ENCODE results near the gene CLEC4G.
"Not testable (repeated sequence)": the region's sequence is repeated elsewhere in the genome, so short reads cannot be mapped to it uniquely, and the experiment has no call there.

The CLEC4G gene, protein sequence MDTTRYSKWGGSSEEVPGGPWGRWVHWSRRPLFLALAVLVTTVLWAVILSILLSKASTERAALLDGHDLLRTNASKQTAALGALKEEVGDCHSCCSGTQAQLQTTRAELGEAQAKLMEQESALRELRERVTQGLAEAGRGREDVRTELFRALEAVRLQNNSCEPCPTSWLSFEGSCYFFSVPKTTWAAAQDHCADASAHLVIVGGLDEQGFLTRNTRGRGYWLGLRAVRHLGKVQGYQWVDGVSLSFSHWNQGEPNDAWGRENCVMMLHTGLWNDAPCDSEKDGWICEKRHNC

DNA sequence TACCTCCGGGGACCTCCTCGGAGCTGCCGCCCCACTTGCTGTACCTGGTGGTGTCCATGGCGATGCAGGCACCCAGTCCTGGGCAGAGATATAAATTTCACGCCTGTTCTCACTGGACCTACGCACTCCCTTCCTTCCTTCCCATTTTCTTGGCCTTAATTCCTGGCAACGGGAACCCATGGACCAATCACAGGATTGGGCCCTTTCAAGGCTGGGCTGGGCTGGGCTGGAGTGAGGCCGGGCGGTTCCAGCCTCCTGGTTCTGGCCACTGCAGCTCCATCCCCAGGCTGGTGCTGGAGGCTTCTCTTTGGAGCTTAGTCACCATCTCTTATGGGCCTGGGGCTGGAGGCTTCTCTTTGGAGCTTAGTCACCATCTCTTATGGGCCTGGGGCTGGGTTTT lies at the start of gene CLEC4G:
CLEC4G (minus strand) TSS at position 66 of the 400 bp plus-strand sequence; CDS start at position 58, 8 bp downstream.
- no peak for DNase-seq (ENCODE audit: low read depth in 1 of 2, low spot score in 1 of 2)

DNA sequence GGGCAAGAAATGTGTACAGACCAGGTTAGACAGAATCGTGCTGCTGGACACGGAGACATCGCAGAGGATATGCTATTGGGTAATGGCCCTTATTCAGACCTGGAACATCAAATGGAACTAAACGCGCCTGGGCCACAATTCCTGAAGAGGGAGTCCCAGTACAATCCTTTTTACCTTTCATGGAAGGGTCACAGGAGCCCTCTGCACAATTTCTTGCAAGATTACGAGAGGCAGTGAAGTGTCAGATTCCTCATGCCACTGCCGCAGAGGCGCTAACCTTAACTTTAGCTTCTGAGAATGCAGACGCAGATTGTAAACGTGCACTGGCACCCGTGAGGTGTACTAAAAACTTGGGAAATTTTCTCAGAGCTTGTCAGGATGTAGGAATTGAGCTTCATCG lies 49.2 kb upstream of the CLEC4G start:
- DNase-seq (ENCODE audit: low read depth in 1 of 2, low spot score in 1 of 2), result no peak

DNA sequence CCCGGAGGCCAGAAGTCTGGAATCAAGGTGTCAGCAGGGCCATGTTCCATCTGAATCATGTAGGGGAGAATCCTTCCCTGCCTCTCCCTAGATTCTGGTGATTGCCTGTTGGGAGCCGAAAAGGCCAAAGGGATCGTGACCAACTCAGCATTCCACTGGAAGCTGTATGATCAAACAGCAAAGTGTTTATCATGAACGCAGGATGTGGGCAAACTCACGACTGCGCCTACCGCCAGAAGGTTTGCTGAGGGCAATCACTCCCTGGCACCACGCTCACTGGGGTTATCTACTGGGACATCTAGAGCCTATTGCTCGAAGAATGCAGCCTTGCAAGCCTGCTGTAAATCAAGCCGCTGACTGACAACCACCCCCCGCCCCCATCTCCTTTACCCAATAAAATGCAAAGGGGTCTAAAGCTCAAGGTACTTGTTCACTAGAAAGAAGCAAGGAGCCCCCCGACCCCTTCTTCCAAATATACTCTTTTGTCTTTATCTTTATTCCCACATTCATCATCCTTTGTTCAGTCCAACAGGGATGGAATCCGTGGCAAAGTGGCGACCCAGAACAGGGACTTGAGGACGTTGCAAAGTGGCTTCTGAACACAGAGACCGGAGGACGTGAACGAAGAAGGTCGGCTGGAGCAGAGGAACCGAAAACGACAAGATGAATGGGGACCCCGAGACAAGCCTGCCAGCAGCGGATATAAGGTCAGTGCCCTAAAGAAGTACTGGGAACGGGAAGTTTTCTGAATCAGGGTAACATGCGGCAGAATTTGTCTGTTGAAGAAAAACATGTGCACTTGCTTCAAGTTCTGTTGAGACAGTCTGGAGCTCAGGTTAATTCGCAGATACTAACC lies 47.9 kb upstream of the CLEC4G start:
- no peak for DNase-seq (ENCODE audit: low read depth in 1 of 2, low spot score in 1 of 2)

DNA sequence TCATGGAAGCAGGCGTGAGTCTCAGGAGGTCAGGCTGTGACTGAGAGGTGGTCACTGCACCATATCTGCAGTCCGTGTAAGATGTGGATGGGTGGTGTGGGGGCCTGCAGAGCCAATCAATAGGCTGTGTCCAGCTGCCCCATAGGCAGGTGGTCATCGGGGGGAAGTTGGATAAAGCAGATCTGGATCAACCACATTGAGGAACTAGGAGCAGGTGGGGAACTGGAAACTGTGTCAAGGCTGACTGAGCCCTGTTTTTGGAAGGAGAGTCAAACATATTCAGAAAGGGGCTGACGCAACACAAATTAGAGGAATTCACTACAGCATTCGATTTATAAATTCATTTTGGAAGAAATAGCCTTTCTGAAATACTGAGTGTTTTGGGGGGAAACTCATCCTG lies 46.2 kb upstream of the CLEC4G start:
- DNase-seq (ENCODE audit: low read depth in 1 of 2, low spot score in 1 of 2), result no peak

DNA sequence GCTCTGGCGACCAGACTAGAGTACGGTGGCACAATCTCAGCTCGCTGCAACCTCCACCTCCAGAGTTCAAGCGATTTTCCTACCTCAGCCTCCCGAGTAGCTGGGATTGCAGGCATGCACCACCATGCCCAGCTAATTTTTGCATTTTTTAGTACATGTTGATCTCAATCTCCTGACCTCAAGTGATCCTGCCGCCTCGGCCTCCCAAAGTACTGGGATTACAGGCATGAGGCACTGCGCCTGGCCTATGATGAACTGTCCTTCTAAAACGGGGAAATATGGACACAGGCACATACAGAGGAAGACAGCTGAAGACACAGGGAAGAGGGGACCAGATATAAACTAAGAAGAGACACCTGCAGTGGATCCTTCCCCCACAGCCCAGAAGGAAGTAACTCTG lies 43.9 kb upstream of the CLEC4G start:
- no peak for DNase-seq (ENCODE audit: low read depth in 1 of 2, low spot score in 1 of 2)

DNA sequence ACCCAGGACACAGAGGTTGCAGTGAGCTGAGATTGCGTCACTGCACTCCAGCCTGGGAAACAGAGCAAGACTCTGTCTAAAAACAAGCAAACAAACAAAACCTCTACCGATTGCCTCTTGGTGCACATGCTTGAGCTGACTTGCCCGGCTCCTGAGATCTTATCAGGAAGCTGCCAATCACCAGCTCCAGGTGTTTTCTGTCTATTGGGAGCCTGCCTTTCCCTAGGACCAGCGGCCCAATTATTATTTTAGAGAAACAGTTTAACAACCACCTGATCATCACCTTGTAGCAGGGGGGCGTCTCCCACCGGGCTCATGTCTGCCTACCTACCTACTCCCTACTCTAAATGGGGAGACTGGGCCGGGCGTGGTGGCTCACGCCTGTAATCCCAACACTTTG lies 41.9 kb upstream of the CLEC4G start:
- no peak for DNase-seq (ENCODE audit: low read depth in 1 of 2, low spot score in 1 of 2)

DNA sequence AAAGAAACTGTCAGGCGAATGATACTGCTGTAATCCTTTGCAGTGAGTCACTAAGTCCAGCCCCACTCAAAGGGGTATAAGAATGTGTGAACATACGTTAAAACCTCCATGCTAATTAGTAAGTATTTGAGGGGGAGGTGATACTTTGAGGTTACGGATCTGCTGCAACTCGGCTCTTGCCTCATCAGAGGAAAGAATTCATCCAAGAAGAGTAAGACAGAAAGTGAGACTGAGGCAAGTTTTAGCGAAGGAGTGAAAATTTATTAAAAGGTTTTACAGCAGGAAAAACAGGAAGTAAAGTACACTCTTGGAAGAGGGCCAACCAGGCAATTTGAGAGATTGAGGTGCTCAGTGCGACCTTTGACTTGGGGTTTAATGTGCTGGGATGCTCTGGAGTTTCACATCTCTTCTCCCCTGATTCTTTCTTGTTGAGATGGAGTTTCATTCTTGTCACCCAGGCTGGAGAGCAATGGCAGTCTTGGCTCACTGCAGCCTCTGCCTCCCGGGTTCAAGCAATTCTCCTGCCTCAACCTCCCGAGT lies 40.9 kb upstream of the CLEC4G start:
- DNase-seq (ENCODE audit: low read depth in 1 of 2, low spot score in 1 of 2), result no peak

DNA sequence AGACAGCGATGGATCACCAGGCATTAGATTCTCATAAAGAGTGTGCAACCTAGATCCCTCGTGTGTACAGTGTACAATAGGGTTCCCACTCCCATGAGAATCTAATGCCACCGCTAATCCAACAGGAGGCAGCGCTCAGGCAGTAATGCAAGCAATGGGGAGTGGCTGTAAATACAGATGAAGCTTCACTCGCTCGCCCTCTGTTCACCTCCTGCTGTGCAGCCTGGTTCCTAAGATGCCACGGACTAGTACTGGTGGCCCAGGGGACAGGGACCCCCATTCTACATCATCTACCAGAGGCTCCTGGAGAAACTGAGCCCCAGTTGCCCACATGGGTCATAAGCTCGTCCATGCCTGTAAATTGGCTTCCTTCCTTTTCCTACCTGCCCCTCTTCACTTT lies 39.2 kb upstream of the CLEC4G start:
- no peak for DNase-seq (ENCODE audit: low read depth in 1 of 2, low spot score in 1 of 2)

DNA sequence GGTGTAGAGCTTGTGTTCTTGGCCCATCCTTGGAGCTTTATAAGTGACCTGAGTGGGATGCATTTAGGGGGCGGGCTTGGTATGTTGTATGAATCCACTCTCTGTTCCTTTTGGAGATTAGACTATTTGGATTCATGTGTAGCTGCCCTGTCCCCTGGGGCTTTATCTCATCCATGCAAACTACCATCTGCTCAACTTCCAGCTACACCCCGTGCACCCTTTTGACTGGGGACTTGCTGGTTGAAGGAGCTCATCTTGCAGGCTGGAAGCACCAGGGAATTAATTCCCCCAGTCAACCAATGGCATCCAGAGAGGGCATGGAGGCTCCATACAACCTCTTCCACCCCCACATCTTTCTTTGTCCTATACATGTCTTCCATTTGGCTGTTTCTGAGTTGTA lies 37.3 kb upstream of the CLEC4G start:
- DNase-seq (ENCODE audit: low read depth in 1 of 2, low spot score in 1 of 2), result no peak

DNA sequence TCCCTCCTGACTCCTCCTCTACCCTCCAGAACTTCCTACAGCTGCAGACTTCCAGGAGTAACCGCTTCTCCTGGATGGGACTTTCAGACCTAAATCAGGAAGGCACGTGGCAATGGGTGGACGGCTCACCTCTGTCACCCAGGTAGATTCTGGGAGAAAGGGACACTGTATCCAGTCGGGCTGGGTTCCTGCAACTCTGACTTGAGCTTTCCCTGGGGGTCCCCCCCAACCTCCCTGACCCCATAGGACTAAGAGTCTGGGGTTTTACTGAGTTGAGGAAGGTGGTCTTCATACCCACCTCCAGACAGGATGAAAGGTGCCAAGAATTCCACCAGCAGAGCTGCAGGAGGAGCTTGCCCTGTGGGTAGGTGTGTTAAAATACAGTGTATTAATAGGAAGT lies 35.6 kb upstream of the CLEC4G start:
- no peak for DNase-seq (ENCODE audit: low read depth in 1 of 2, low spot score in 1 of 2)

DNA sequence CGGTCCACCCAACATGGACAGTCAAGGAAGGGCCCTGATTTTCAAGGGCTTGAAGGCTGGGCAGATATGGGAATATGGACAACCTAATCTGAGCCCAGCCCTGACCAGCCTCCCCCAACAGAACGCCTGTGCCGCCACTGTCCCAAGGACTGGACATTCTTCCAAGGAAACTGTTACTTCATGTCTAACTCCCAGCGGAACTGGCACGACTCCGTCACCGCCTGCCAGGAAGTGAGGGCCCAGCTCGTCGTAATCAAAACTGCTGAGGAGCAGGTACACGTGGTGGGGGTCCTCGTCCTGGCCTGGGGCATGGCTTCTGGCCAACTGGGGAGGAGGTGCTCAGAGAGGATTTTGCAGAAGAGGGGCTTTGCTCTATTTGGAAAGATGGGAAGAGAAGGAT lies 34.6 kb upstream of the CLEC4G start:
- DNase-seq (ENCODE audit: low read depth in 1 of 2, low spot score in 1 of 2), result no peak

DNA sequence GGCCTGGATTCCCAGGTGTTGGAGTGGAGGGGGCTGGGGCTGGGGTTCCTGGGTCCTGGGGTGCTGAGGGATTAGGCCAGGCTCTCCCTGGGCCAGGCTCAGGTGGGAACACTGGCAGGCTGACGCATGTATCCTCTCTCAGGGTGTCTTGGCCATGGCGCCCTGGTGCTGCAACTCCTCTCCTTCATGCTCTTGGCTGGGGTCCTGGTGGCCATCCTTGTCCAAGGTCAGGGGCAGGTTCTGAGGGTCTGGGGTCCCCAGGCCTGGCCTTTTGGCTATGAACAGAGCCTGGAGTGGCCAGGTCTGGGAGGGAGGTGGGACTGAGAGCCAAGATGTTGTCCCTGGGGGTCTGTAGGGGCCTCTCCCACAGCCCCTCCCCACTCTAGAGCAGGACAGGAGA lies 33.1 kb upstream of the CLEC4G start:
- DNase-seq (ENCODE audit: low read depth in 1 of 2, low spot score in 1 of 2), result not testable (repeated sequence)

DNA sequence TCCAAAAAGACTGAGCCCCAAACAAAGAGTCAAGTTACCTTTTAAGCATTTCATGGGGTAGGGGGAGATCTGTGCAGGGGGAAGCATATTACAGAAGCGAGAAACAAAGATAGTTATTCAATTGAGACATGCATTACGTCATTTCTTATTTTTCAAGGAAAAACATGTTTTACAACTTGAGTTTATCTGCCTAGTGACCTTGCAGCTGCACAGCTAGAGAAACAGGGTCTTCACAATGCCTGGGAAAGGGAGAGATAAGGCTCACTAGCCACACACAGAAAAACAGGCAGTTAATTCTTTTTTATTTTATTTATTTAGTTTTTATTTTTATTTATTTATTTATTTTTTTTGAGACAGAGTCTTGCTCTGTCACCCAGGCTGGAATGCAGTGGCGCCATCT lies 32.2 kb upstream of the CLEC4G start:
- DNase-seq (ENCODE audit: low read depth in 1 of 2, low spot score in 1 of 2), result not testable (repeated sequence)

DNA sequence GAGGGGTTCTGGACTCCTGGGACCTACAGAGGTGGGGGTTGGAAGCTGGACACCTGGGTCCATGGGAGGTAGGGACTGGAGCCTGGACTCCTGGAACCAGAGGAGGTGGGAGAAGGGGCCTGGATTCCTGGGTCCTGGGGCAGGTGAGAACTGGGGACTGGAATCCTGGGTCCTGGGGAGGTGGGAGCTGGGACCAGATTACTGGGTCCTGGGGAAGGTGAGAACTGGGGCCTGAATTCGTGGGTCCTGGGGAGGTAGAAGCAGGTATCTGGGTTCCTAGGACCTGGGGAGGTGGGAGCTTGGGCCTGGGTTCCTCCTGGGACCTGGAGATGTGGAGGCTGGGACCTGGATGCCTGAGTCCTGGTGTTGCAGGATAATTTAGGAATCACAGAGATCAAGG lies 31.8 kb upstream of the CLEC4G start:
- no peak for DNase-seq (ENCODE audit: low read depth in 1 of 2, low spot score in 1 of 2)

DNA sequence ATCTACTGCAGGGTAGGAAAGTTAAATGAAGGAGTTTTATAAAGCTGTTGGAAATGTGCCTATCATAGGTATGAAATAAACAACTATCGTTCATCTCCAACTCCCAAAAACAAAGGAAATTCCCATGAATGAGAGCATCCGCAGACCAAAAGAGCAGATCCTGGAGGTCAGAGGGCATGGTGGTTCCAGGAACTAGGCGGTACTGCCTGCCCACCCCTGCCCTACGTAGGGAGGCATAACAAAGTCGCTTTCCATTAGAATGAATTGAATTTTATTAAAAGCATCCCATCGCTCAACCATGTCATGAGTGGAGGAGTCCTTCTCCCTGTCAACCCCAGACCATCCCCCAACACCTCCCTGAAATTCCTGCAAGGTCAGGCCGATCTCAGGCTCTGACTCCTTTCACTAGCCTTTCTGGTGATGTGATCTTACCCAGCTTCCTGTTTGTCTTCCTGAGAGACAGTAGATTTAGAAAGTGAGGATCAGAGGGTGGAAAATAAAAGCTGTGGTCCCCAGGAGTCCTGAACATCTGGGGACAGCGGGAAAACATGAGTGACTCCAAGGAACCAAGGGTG lies 30.9 kb upstream of the CLEC4G start, which contains the start of gene CLEC4M:
CLEC4M (plus strand) TSS at position 525 of the 575 bp plus-strand sequence; CDS start at position 549, 24 bp downstream.
- no peak for DNase-seq (ENCODE audit: low read depth in 1 of 2, low spot score in 1 of 2)

DNA sequence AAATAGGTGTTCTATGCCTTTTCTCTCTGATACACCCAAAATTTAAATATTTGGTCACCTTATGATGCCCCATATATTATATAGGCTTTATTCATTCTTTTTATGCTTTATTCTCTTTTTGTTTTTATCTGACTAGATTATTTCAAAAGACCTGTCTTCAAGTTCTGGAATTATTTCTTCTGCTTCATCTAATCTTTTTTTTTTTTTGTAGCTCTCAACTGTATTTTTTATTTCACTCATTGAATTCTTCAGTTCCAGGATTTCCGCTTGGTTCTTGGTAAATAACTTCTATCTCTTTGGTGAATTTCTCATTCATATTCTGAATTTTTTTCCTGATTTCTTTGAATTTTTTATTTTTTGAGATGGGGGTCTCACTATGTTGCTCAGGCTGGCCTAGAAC lies 27.2 kb upstream of the CLEC4G start:
- no peak for DNase-seq (ENCODE audit: low read depth in 1 of 2, low spot score in 1 of 2)

DNA sequence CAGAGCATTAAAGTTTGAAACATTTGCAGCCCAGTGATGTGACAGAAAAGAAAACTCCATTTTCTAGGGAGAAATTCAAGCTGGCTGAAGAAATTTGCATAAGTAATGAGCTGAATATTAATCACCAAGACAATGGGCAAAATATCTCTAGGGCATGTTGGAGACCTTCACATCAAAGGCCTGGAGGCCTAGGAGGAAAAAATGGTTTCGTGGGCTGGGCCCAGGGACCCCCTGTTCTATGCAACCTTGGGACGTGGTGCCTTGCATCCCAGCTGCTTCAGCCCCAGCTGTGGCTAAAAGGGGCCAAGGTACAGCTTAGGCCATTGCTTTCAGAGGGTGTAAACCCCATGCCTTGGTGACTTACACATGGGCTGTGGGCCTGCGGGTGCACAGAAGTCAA lies 25.4 kb upstream of the CLEC4G start:
- DNase-seq (ENCODE audit: low read depth in 1 of 2, low spot score in 1 of 2), result no peak

DNA sequence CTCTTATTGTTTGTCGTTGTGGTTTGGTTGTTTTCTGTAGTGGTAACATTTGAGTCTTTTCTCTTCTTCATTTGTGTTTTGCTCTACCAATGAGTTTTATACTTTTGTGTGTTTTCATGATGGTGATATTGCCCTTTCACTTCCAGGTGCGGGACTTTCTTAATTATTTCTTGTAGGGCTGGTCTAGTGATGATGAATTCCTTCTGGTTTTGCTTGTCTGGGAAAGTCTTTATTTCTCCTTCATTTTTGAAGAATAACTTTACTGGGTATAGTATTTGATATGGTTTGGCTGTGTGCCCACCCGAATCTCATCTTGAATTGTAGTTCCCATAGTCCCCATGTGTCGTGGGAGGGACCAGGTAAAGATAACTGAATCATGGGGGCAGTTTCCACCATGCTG lies 24.3 kb upstream of the CLEC4G start:
- DNase-seq (ENCODE audit: low read depth in 1 of 2, low spot score in 1 of 2), result no peak

DNA sequence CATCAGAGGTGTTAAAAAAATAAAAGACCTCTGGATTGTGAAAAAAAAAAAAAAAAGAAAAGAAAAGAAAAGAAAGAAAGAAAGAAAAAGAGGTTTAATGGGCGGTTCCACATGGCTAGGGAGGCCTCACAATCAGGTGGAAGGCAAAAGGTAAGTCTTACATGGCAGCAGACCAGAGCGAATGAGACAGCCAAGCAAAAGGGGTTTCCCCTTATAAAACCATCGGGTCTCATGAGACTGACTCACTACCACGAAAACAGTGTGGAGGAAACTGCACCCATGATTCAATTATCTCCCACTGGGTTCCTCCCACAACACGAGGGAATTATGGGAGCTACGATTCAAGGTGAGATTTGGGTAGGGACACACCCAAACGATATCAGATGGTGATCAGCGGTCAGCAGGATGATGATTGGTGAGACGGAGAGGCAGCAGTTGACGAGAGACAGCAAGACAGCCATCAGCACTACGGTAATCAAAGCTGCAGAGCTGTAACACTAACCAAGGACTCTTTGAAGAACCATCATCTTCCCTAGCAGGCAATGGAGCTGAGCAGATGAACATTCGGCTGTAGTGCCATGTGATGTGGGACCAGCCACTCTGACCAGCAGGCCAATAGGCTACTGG lies 19.4 kb upstream of the CLEC4G start:
- DNase-seq (ENCODE audit: low read depth in 1 of 2, low spot score in 1 of 2), result peak in 1 of 2 donors; percentile 20

DNA sequence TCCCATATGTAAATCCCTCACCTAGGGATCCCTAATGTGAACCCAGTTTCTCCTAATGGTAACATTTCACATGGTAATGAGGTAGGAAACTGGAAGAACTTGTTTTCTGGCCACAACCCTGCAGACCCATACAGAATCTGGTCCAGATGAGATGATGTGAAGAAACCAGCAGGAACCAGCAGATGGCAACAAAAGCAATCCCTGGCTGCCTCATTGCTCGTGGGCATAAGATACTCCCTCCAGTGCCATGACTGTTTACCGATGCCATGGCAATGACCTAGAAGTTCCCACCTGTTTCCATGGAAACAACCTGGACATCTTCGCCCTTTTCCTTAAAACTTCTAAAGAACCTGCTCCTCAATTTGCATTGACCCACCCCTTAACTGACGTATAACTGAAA lies 16.8 kb upstream of the CLEC4G start:
- DNase-seq (ENCODE audit: low read depth in 1 of 2, low spot score in 1 of 2), result no peak

DNA sequence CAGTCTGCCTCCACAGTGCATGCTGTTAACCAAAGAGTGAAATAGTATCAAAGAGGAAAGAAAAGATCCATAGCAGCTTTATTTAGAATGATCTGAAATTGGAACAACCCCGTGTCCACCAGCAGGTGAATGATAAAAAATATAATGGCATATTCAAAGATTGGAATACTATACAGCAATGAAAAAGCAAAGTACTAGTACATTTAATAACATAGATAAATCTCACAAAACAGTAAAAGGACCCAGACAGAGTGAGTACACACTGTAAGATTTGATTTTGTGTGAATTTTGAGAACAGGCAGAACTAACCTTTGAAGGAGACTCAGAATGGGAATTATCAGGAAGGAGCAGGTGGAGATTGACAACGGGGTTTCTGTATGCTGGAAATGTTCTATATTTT lies 16.3 kb upstream of the CLEC4G start:
- DNase-seq (ENCODE audit: low read depth in 1 of 2, low spot score in 1 of 2), result no peak

Measured in activated T-helper 1 cell treated with anti-CD3 and anti-CD28 coated beads, Interleukin-2, amount 50 U/mL, for 16 hours (primary cell).